ENCODE results near the gene MEG3. TPM values are rescaled to one million over a fixed set of nuclear protein-coding genes. Genes with fewer than 3 reads are reported as not detected.
"Not testable (repeated sequence)": the region's sequence is repeated elsewhere in the genome, so short reads cannot be mapped to it uniquely, and the experiment has no call there.

Gene MEG3
- total RNA-seq, 1 donor from 2014 or later = 32.3 TPM

DNA sequence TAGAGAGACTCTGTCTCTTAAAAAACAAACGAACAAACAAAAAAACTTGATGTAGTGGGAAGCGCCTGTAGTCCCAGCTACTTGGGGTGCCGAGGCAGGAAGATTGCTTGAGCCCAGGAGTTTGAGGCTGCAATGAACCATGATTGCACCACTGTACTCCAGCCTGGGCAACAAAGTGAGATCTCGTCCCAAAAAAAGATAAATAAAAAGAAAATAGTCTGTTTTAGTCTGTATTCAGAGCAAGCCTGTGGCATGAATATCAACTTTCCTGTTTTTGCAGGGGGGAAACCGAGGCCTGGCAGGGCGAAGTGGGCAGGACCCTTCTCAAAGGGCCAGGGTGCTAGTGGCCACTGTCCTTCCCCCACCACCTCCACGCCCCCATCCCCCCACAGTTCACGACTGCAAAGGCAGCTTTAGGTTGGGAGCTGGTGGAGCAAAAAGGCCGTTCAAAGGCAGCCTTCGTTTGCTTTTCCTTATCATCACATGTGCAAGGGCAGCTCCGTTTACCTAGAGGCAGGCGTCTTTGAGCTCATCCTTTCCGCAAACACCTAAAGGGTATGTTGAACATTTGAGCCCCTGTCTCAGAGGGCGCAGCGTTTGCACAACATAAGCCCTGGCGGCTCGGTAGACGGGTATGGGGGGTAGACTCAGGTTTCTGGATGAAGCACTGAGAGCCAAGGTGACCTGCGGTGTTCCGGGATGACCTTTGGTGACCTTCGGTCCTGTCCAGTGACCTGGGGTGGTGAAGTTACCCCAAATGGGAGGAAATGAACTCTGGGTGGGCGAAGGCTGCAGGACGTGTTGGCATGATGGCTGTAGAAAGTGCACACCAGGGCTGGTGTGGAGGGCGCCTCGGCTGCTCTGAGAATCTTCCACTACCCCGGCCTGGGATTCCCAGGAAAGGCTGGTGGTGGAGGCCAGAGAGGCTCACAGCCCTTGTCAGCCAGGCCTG is 8.7 kb upstream of the MEG3 start:
- Mint-ChIP-seq H3K27me3 (no peaks in the 10 kb centered on the region), H3K9me3 (ENCODE audit: low read depth) (no peaks in the 10 kb centered on the region), H3K4me3 (ENCODE audit: low read depth) (no peak overlapping the region), H3K36me3 (ENCODE audit: insufficient read depth) (peaks cover 1% of the 10 kb centered on the region), H3K27ac (peak overlapping the region; percentile 24), H3K4me1 (ENCODE audit: low read depth) (peaks cover 41% of the 10 kb centered on the region)
- TF ChIP-seq CTCF (IDR thresholded peaks at IDR 0.05; ENCODE audit: unreplicated experiment) = no peak
- no peak for DNase-seq (ENCODE audit: low spot score, unreplicated experiment)

DNA sequence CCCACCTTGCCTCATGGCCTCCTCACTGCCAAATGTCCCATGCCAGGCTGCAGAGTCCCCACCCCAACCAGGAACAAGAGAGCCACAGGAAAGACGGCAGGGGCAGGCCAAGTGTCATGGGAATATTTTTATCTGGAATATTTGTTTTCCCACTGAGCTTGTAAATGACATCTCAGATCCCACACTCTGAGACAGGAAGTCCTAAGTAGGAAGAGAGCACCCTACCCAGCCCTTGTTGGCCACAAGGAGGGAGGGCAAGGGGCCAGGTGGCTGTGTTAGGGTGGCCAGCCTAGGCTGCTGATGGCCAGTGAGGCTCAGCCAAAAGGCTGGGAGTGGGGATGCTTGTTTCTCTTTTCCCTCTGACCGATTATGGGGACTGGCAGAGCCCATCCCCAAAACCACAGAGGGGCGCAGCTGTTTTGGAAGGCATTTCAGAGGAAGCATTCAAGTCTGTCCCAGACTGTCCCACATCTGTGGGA is 7.7 kb upstream of the MEG3 start:
- Mint-ChIP-seq H3K27ac (no peak overlapping the region), H3K36me3 (ENCODE audit: insufficient read depth) (peaks cover 1% of the 10 kb centered on the region), H3K4me3 (ENCODE audit: low read depth) (no peak overlapping the region), H3K4me1 (ENCODE audit: low read depth) (peaks cover 51% of the 10 kb centered on the region), H3K27me3 (no peaks in the 10 kb centered on the region), H3K9me3 (ENCODE audit: low read depth) (no peaks in the 10 kb centered on the region)
- no peak for TF ChIP-seq CTCF (IDR thresholded peaks at IDR 0.05; ENCODE audit: unreplicated experiment)
- DNase-seq (ENCODE audit: low spot score, unreplicated experiment) = no peak

GRCh38 chr14:100818923-100819322 is 7.0 kb upstream of the MEG3 start:
- not testable (repeated sequence) for H3K27me3 Mint-ChIP-seq; DNase-seq (ENCODE audit: low spot score, unreplicated experiment); H3K36me3 Mint-ChIP-seq (ENCODE audit: insufficient read depth); H3K4me3 Mint-ChIP-seq (ENCODE audit: low read depth); H3K9me3 Mint-ChIP-seq (ENCODE audit: low read depth); H3K27ac Mint-ChIP-seq
- peaks cover 53% of the 10 kb centered on the region for H3K4me1 Mint-ChIP-seq (ENCODE audit: low read depth)

DNA sequence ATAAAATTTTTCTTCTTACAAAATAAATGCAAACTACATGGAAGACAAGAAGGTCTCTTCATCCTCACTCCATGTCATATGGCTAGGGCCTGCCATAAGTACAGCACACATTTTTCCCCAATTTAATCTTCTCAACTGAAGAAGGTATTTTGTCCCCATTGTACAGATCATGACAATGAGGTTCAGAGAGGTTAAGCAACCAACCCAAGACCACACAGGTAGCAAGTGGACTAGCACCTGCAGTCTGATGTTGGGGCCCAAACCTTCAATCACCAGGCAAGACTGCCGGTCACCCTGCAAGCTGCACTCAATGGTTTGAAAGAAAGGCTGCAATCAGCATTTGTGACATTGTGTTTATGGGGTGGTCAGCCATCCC is 6.5 kb upstream of the MEG3 start:
- TF ChIP-seq CTCF (IDR thresholded peaks at IDR 0.05; ENCODE audit: unreplicated experiment) = no peak
- H3K27me3 Mint-ChIP-seq = no peaks in the 10 kb centered on the region
- H3K36me3 Mint-ChIP-seq (ENCODE audit: insufficient read depth) = no peaks in the 10 kb centered on the region
- no peaks in the 10 kb centered on the region for H3K9me3 Mint-ChIP-seq (ENCODE audit: low read depth)
- peak overlapping the region; percentile 69 for H3K27ac Mint-ChIP-seq
- DNase-seq (ENCODE audit: low spot score, unreplicated experiment) = no peak
- no peak overlapping the region for H3K4me3 Mint-ChIP-seq (ENCODE audit: low read depth)
- H3K4me1 Mint-ChIP-seq (ENCODE audit: low read depth) = peaks cover 53% of the 10 kb centered on the region

DNA sequence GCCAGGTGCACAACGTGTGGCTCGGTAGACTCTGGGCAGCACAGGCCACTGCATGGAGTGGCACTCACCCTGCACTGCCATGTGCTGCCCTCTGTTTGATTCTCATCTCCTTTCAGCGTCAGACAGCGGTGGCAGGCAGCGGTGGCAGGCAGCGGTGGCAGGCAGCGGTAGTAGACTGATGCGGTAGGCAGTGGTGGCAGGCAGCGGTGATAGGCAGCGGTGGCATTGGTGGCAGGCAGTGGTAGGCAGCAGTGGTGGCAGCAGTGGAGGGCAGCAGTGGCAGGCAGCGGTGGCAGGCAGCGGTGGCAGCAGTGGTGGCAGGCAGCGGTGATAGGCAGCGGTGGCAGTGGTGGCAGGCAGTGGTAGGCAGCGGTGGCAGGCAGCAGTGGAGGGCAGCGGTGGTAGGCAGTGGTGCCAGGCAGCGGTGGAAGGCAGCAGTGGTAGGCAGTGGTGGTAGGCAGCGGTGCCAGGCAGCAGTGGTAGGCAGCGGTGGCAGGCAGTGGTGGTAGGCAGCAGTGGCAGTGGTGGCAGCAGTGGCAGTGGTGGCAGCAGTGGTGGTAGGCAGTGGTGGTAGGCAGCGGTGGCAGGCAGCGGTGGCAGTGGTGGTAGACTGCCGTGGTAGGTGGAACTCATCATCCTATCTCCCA is 6.0 kb upstream of the MEG3 start:
- no peak overlapping the region for H3K4me3 Mint-ChIP-seq (ENCODE audit: low read depth)
- peaks cover 2% of the 10 kb centered on the region for H3K9me3 Mint-ChIP-seq (ENCODE audit: low read depth)
- no peak for DNase-seq (ENCODE audit: low spot score, unreplicated experiment)
- H3K36me3 Mint-ChIP-seq (ENCODE audit: insufficient read depth) = no peaks in the 10 kb centered on the region
- no peaks in the 10 kb centered on the region for H3K27me3 Mint-ChIP-seq
- TF ChIP-seq CTCF (IDR thresholded peaks at IDR 0.05; ENCODE audit: unreplicated experiment) = no peak
- peaks cover 53% of the 10 kb centered on the region for H3K4me1 Mint-ChIP-seq (ENCODE audit: low read depth)
- H3K27ac Mint-ChIP-seq = no peak overlapping the region

Data from progenitor cell of endocrine pancreas (in vitro differentiated cells).